Endothelial cell of umbilical vein (primary cell): Measurements from ENCODE around the gene KRTAP9-8. TPM values are rescaled to one million over a fixed set of nuclear protein-coding genes. Genes with fewer than 3 reads are reported as not detected.

Experiments
- BruUV-seq: library from RNA; stranded (reverse); fragments of 400-500 nt; replicated peaks from 2 replicates; lab custom pipeline; 2021; lab: Mats Ljungman, UMichigan
- CTCF ChIA-PET: fragments of 300-600, 350-600 bp; sonication (Branson Sonifier 250); formaldehyde crosslinking; loops from one replicate; lab custom pipeline; 2021; ENCODE audit warnings: antibody characterized with exemption, inconsistent platforms; lab: Charles Lee
- POLR2A ChIA-PET: fragments of 300-600, 350-600 bp; sonication (Branson Sonifier 250); formaldehyde crosslinking; loops from one replicate; lab custom pipeline; 2021; ENCODE audit warnings: antibody characterized with exemption, inconsistent platforms; lab: Charles Lee
- DNase-seq: peaks from one replicate; pipeline ENCODE4 v3.0.0-alpha.2; 2011; ENCODE audit warnings: low read depth, low spot score
- FAIRE-seq: peaks from 2 replicates; lab custom pipeline; 2011; peaks lifted over from hg19 to GRCh38; lab: Jason Lieb, UNC
- H2AFZ ChIP-seq: 2 replicates; pipeline ENCODE4 v1.6.0; 2012; ENCODE audit warnings: low read depth, low read length, control low read depth, inconsistent platforms
- H3K27ac ChIP-seq: 2 replicates; pipeline ENCODE4 v1.5.1; 2011; ENCODE audit warnings: low read depth, mild to moderate bottlenecking, control low read depth, low read length, moderate library complexity; ENCODE audit not compliant: insufficient read depth
- H3K27me3 ChIP-seq, 2 experiments: 2 replicates each; pipeline versions ENCODE4 v1.6.0 to v1.6.1; 2011; ENCODE audit warnings: low read length in 2 of 2, mixed read lengths in 1 of 2; ENCODE audit not compliant: control insufficient read depth in 2 of 2, insufficient read depth in 2 of 2
- H3K36me3 ChIP-seq, 2 experiments: 2 replicates in 1 of 2; 3 replicates in 1 of 2; pipeline ENCODE4 v1.5.1; 2011; ENCODE audit warnings: low read length in 2 of 2, mild to moderate bottlenecking in 1 of 2, moderate library complexity in 1 of 2; ENCODE audit not compliant: control insufficient read depth in 2 of 2, insufficient read depth in 2 of 2; ENCODE audit errors: extremely low read depth in 1 of 2
- H3K4me1 ChIP-seq: 3 replicates; pipeline ENCODE4 v1.5.1; 2011; ENCODE audit warnings: mild to moderate bottlenecking, low read length; ENCODE audit not compliant: control insufficient read depth, insufficient read depth; ENCODE audit errors: extremely low read depth
- H3K4me2 ChIP-seq: 2 replicates; pipeline ENCODE4 v1.6.1; 2011; ENCODE audit warnings: low read length, control low read depth, mixed read lengths; ENCODE audit not compliant: insufficient read depth
- H3K4me3 ChIP-seq, 3 experiments: fragments of 200-600 bp in 1 of 3; sonication (generic), shearing (Covaris generic) in 1 of 3; replicated peaks in 1 of 3; 2 replicates each; pipeline ENCODE4 v1.5.1; 2011 to 2016; ENCODE audit warnings: control low read depth in 3 of 3, low read length in 3 of 3, mild to moderate bottlenecking in 2 of 3, inconsistent platforms in 1 of 3, low read depth in 1 of 3, moderate library complexity in 1 of 3; ENCODE audit not compliant: insufficient read depth in 1 of 3
- H3K79me2 ChIP-seq: 2 replicates; pipeline ENCODE4 v1.6.0; 2012; ENCODE audit warnings: low read length, inconsistent platforms; ENCODE audit not compliant: control insufficient read depth, insufficient read depth
- H3K9ac ChIP-seq: replicated peaks from 2 replicates; pipeline ENCODE3; 2011; ENCODE audit warnings: low read length, control low read depth; ENCODE audit not compliant: insufficient read depth; ENCODE audit errors: extremely low read depth
- H3K9me1 ChIP-seq: replicated peaks from 3 replicates; pipeline ENCODE4 v1.6.0; 2011; ENCODE audit warnings: mild to moderate bottlenecking, low read length; ENCODE audit not compliant: control insufficient read depth, insufficient read depth; ENCODE audit errors: extremely low read depth
- H3K9me3 ChIP-seq: replicated peaks from 2 replicates; pipeline ENCODE4 v1.5.1; 2012; ENCODE audit warnings: low read length, inconsistent platforms; ENCODE audit not compliant: control insufficient read depth, insufficient read depth
- H4K20me1 ChIP-seq: replicated peaks from 2 replicates; pipeline ENCODE3; 2011; ENCODE audit warnings: mild to moderate bottlenecking, low read length; ENCODE audit not compliant: control insufficient read depth, insufficient read depth; ENCODE audit errors: extremely low read depth
- EZH2 ChIP-seq: IDR thresholded peaks from 2 replicates; pipeline ENCODE4 v1.6.1; 2012; ENCODE audit warnings: borderline replicate concordance, low read depth, mild to moderate bottlenecking, moderate library complexity, low read length, inconsistent platforms; ENCODE audit not compliant: severe bottlenecking
- FOS ChIP-seq: IDR thresholded peaks from 2 replicates; pipeline ENCODE4 v1.6.1; 2011; ENCODE audit warnings: mild to moderate bottlenecking, low read length, moderate library complexity, borderline replicate concordance; ENCODE audit not compliant: insufficient read depth
- GATA2 ChIP-seq: IDR thresholded peaks from 2 replicates; pipeline ENCODE4 v1.7.0; 2011; ENCODE audit warnings: low read depth, mild to moderate bottlenecking, moderate library complexity, mixed read lengths, low read length; ENCODE audit not compliant: insufficient read length, insufficient read depth
- JUN ChIP-seq: IDR thresholded peaks from 2 replicates; pipeline ENCODE4 v1.6.1; 2011; ENCODE audit warnings: borderline replicate concordance, low read depth; ENCODE audit not compliant: insufficient read length, insufficient read depth
- MYC ChIP-seq: IDR thresholded peaks from one replicate; pipeline ENCODE4 v1.6.1; 2011; ENCODE audit warnings: mild to moderate bottlenecking, low read depth, low read length
- POLR2A ChIP-seq: IDR thresholded peaks from 2 replicates; pipeline ENCODE4 v1.6.1; 2012; ENCODE audit warnings: low read depth, mild to moderate bottlenecking, control low read depth, low read length
- POLR2AphosphoS5 ChIP-seq: IDR thresholded peaks from 2 replicates; pipeline ENCODE4 v1.6.1; 2012; ENCODE audit warnings: low read depth, mild to moderate bottlenecking, control low read depth, low read length, moderate library complexity; ENCODE audit not compliant: insufficient read depth
- dilution Hi-C: fragments of 300-500 bp; cut with MboI; formaldehyde crosslinking; loops from one replicate; pipeline ENCODE4 v1.15.0; 2019; ENCODE audit warnings: low sequenced_read_pairs; ENCODE audit not compliant: extremely low pct_ligation_motif_present
- intact Hi-C: fragments of 100-400 bp; cut with micrococcal nuclease; formaldehyde crosslinking; loops from one replicate; pipeline ENCODE4 v1.10.0; 2022
- polyA plus RNA-seq, 4 experiments: library from polyadenylated mRNA; depleted of rRNA in 3 of 4; stranded (reverse) in 3 of 4; unstranded in 1 of 4; fragments of >200 nt; gene quantifications; 2 replicates each; pipeline versions ENCODE4 v1.2.1 to v1.2.3, GENCODE V29; 2011 to 2012; ENCODE audit warnings: missing spikeins in 1 of 4
- total RNA-seq: library from RNA; stranded (reverse); gene quantifications from 2 replicates; pipeline ENCODE4 v1.2.3, GENCODE V29; 2021
- TF ChIP-seq, protein P1 (sequence below): IDR thresholded peaks from 2 replicates; pipeline ENCODE4 v1.6.1; 2011; ENCODE audit not compliant: insufficient read depth, insufficient read length
- TF ChIP-seq, protein P2 (sequence below), 2 donors: IDR thresholded peaks; 1 replicate in 1 of 2; 2 replicates in 1 of 2; pipeline ENCODE4 v1.5.1; 2011; ENCODE audit warnings: low read length in 2 of 2, mild to moderate bottlenecking in 2 of 2, moderate library complexity in 2 of 2, control low read depth in 1 of 2, inconsistent platforms in 1 of 2, low read depth in 1 of 2; ENCODE audit not compliant: insufficient read depth in 1 of 2; ENCODE audit errors: extremely low read depth in 1 of 2

Gene KRTAP9-8
- total and polyA plus RNA-seq, 2 donors (not counting 3 experiments of a cell fraction or from before 2014, with no cell fraction given) = not detected

GRCh38 chr17:41251261-41251660, 13.5 kb downstream of the KRTAP9-8 start:
- TF ChIP-seq, protein P1, sequence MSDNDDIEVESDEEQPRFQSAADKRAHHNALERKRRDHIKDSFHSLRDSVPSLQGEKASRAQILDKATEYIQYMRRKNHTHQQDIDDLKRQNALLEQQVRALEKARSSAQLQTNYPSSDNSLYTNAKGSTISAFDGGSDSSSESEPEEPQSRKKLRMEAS = no peak
- TF ChIP-seq POLR2A = no peak
- no peak for TF ChIP-seq JUN
- no peak for TF ChIP-seq GATA2
- no peak for TF ChIP-seq POLR2AphosphoS5
- no peak for TF ChIP-seq MYC
- TF ChIP-seq, protein P2, sequence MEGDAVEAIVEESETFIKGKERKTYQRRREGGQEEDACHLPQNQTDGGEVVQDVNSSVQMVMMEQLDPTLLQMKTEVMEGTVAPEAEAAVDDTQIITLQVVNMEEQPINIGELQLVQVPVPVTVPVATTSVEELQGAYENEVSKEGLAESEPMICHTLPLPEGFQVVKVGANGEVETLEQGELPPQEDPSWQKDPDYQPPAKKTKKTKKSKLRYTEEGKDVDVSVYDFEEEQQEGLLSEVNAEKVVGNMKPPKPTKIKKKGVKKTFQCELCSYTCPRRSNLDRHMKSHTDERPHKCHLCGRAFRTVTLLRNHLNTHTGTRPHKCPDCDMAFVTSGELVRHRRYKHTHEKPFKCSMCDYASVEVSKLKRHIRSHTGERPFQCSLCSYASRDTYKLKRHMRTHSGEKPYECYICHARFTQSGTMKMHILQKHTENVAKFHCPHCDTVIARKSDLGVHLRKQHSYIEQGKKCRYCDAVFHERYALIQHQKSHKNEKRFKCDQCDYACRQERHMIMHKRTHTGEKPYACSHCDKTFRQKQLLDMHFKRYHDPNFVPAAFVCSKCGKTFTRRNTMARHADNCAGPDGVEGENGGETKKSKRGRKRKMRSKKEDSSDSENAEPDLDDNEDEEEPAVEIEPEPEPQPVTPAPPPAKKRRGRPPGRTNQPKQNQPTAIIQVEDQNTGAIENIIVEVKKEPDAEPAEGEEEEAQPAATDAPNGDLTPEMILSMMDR (IDR thresholded peaks at IDR 0.05; ENCODE audit: extremely low read depth in 1 of 2, insufficient read depth in 1 of 2, low read depth in 1 of 2, low read length in 2 of 2) = no peak
- TF ChIP-seq EZH2 = no peak
- no peak for TF ChIP-seq FOS
- Histone ChIP-seq H3K9me3 (no peaks in the 10 kb centered on the region), H2AFZ (no peak overlapping the region), H3K79me2 (no peaks in the 10 kb centered on the region), H3K4me2 (no peak overlapping the region), H4K20me1 (no peaks in the 10 kb centered on the region), H3K4me3 (no peak overlapping the region), H3K9me1 (no peaks in the 10 kb centered on the region), H3K4me1 (no peaks in the 10 kb centered on the region), H3K27me3 (no peaks in the 10 kb centered on the region), H3K27ac (no peak overlapping the region), H3K36me3 (no peaks in the 10 kb centered on the region), H3K9ac (no peak overlapping the region)
- DNase-seq (peak; percentile 0), FAIRE-seq (no peak)
- intact Hi-C loops = no loop called here
- dilution Hi-C loops = no loop called here
- no TSS peak for BruUV-seq
- CTCF ChIA-PET = no interaction called here
- POLR2A ChIA-PET = no interaction called here
